H9 (cell line): ENCODE results near the gene CDKAL1. TPM values are rescaled to one million over a fixed set of nuclear protein-coding genes. Genes with fewer than 3 reads are reported as not detected.

Experiments used
- DNase-seq: peaks from one replicate; pipeline ENCODE4 v3.0.0-alpha.2; 2017
- H2AFZ ChIP-seq: one replicate; pipeline ENCODE4 v1.6.1; 2013; ENCODE audit warnings: mild to moderate bottlenecking, low read length, control low read depth, moderate library complexity
- H2AK5ac ChIP-seq: 2 replicates; pipeline ENCODE4 v1.6.1; 2013; ENCODE audit warnings: low read length, control low read depth, mixed read lengths; ENCODE audit not compliant: insufficient read length
- H2BK120ac ChIP-seq: one replicate; pipeline ENCODE4 v1.6.1; 2013; ENCODE audit warnings: low read depth, mild to moderate bottlenecking, low read length, control low read depth, inconsistent platforms; ENCODE audit not compliant: poor library complexity, severe bottlenecking
- H2BK12ac ChIP-seq: 2 replicates; pipeline ENCODE4 v1.6.1; 2013; ENCODE audit warnings: low read length, control low read depth, mixed read lengths, low read depth; ENCODE audit not compliant: insufficient read length
- H2BK15ac ChIP-seq: 2 replicates; pipeline ENCODE4 v1.6.1; 2013; ENCODE audit warnings: low read depth, low read length, control low read depth
- H2BK20ac ChIP-seq: one replicate; pipeline ENCODE4 v1.6.1; 2013; ENCODE audit warnings: low read depth, mild to moderate bottlenecking, low read length, control low read depth, inconsistent platforms; ENCODE audit not compliant: poor library complexity, severe bottlenecking
- H2BK5ac ChIP-seq: 2 replicates; pipeline ENCODE4 v1.6.1; 2013; ENCODE audit warnings: low read length, control low read depth, mixed read lengths; ENCODE audit not compliant: insufficient read length
- H3K14ac ChIP-seq: 2 replicates; pipeline ENCODE4 v1.6.1; 2013; ENCODE audit warnings: low read length, control low read depth; ENCODE audit not compliant: insufficient read depth
- H3K18ac ChIP-seq: 2 replicates; pipeline ENCODE4 v1.6.1; 2013; ENCODE audit warnings: low read depth, mild to moderate bottlenecking, mixed read lengths, low read length, control low read depth; ENCODE audit not compliant: insufficient read length
- H3K23ac ChIP-seq: 2 replicates; pipeline ENCODE4 v1.6.1; 2013; ENCODE audit warnings: low read length, control low read depth, mixed read lengths, low read depth; ENCODE audit not compliant: insufficient read length
- H3K23me2 ChIP-seq: 2 replicates; pipeline ENCODE4 v1.6.1; 2013; ENCODE audit warnings: low read depth, mild to moderate bottlenecking, mixed read lengths, low read length, control low read depth; ENCODE audit not compliant: insufficient read length, poor library complexity, severe bottlenecking
- H3K27ac ChIP-seq: 2 replicates; pipeline ENCODE4 v1.5.1; 2013; ENCODE audit warnings: low read length, control low read depth, mixed read lengths, low read depth; ENCODE audit not compliant: insufficient read length
- H3K27me3 ChIP-seq: 2 replicates; pipeline ENCODE4 v1.6.1; 2013; ENCODE audit warnings: low read length, control low read depth, inconsistent platforms; ENCODE audit not compliant: insufficient read depth
- H3K4ac ChIP-seq: 2 replicates; pipeline ENCODE4 v1.6.1; 2013; ENCODE audit warnings: low read depth, mild to moderate bottlenecking, control low read depth, inconsistent platforms, low read length, moderate library complexity
- H3K4me1 ChIP-seq: 2 replicates; pipeline ENCODE4 v1.6.1; 2013; ENCODE audit warnings: low read length, control low read depth, inconsistent platforms; ENCODE audit not compliant: insufficient read depth
- H3K4me2 ChIP-seq: 2 replicates; pipeline ENCODE4 v1.6.1; 2013; ENCODE audit warnings: low read length, control low read depth, mixed read lengths; ENCODE audit not compliant: insufficient read length, insufficient read depth
- H3K56ac ChIP-seq: 2 replicates; pipeline ENCODE4 v1.6.1; 2013; ENCODE audit warnings: low read depth, mild to moderate bottlenecking, mixed read lengths, low read length, control low read depth; ENCODE audit not compliant: insufficient read length
- H3K79me1 ChIP-seq: 2 replicates; pipeline ENCODE4 v1.6.1; 2013; ENCODE audit warnings: low read depth, mild to moderate bottlenecking, moderate library complexity, low read length, control low read depth, inconsistent platforms; ENCODE audit not compliant: insufficient read depth, poor library complexity, severe bottlenecking
- H3K79me2 ChIP-seq: 2 replicates; pipeline ENCODE4 v1.6.1; 2013; ENCODE audit warnings: low read length, control low read depth, inconsistent platforms; ENCODE audit not compliant: insufficient read depth
- H3K9ac ChIP-seq: 2 replicates; pipeline ENCODE4 v1.6.1; 2013; ENCODE audit warnings: low read length, control low read depth, mixed read lengths; ENCODE audit not compliant: insufficient read length; ENCODE audit errors: extremely low read depth
- H3K9me3 ChIP-seq: one replicate; pipeline ENCODE4 v1.6.1; 2013; ENCODE audit warnings: low read depth, low read length, inconsistent platforms; ENCODE audit not compliant: control insufficient read depth
- H3T11ph ChIP-seq: one replicate; pipeline ENCODE4 v1.6.1; 2013; ENCODE audit warnings: mild to moderate bottlenecking, low read length, control low read depth, inconsistent platforms
- H4K20me1 ChIP-seq: one replicate; pipeline ENCODE4 v1.6.1; 2013; ENCODE audit not compliant: control insufficient read depth, insufficient read length, insufficient read depth
- H4K5ac ChIP-seq: 2 replicates; pipeline ENCODE4 v1.6.1; 2013; ENCODE audit warnings: low read depth, mild to moderate bottlenecking, mixed read lengths, low read length, control low read depth; ENCODE audit not compliant: insufficient read length
- H4K8ac ChIP-seq: replicated peaks from 2 replicates; pipeline ENCODE4 v1.6.1; 2013; ENCODE audit warnings: low read length, control low read depth, mixed read lengths, low read depth; ENCODE audit not compliant: insufficient read length
- H4K91ac ChIP-seq: 2 replicates; pipeline ENCODE4 v1.6.1; 2013; ENCODE audit warnings: low read depth, mild to moderate bottlenecking, moderate library complexity, mixed read lengths, low read length, control low read depth; ENCODE audit not compliant: insufficient read length
- H3K27ac Mint-ChIP-seq, 3 experiments: 2 replicates in 2 of 3; 3 replicates in 1 of 3; pipeline ENCODE4 v1.8.0; 2020 to 2021; ENCODE audit warnings: mixed read lengths in 3 of 3, mild to moderate bottlenecking in 1 of 3, moderate library complexity in 1 of 3
- H3K27me3 Mint-ChIP-seq: 2 replicates; pipeline ENCODE4 v1.8.0; 2021; ENCODE audit warnings: low read depth, mild to moderate bottlenecking, moderate library complexity, mixed read lengths
- H3K36me3 Mint-ChIP-seq, 3 experiments: 2 replicates in 2 of 3; 3 replicates in 1 of 3; pipeline ENCODE4 v1.8.0; 2020 to 2021; ENCODE audit warnings: low read depth in 3 of 3, mixed read lengths in 3 of 3; ENCODE audit not compliant: insufficient read depth in 1 of 3
- H3K4me1 Mint-ChIP-seq, 2 experiments: 2 replicates each; pipeline ENCODE4 v1.8.0; 2020; ENCODE audit warnings: mixed read lengths in 2 of 2
- H3K4me3 Mint-ChIP-seq, 2 experiments: 2 replicates in 1 of 2; 3 replicates in 1 of 2; pipeline ENCODE4 v1.8.0; 2020 to 2021; ENCODE audit warnings: mild to moderate bottlenecking in 2 of 2, mixed read lengths in 2 of 2, moderate library complexity in 1 of 2
- H3K9me3 Mint-ChIP-seq, 2 experiments: 2 replicates in 1 of 2; 3 replicates in 1 of 2; pipeline ENCODE4 v1.8.0; 2020; ENCODE audit warnings: mild to moderate bottlenecking in 2 of 2, mixed read lengths in 2 of 2, moderate library complexity in 1 of 2
- WGBS: extraction: QIAGEN DNeasy Blood & Tissue Kit; methylation state at CpG from one replicate; pipeline ENCODE4 v1.1.7; 2013; ENCODE audit warnings: missing lambda C conversion rate, low lambda C conversion rate, mixed read lengths; ENCODE audit not compliant: insufficient read length; ENCODE audit errors: extremely low coverage; 5-methylcytosine and 5-hydroxymethylcytosine counted together
- total RNA-seq: library from RNA; stranded (reverse); gene quantifications from 2 replicates; pipeline ENCODE4 v1.2.1, GENCODE V29; 2021
- TF ChIP-seq, protein P1 (sequence below): fragments of 200-600 bp; sonication (generic); conservative IDR thresholded peaks from 3 replicates; pipeline ENCODE4 v1.8.0; 2021; ENCODE audit warnings: antibody characterized with exemption, mild to moderate bottlenecking

The CDKAL1 gene
- total RNA-seq, 1 experiment from 2014 or later = 23.0 TPM

- H3K79me1 ChIP-seq = no peaks in the 10 kb centered on the region
- TF ChIP-seq, protein P1, sequence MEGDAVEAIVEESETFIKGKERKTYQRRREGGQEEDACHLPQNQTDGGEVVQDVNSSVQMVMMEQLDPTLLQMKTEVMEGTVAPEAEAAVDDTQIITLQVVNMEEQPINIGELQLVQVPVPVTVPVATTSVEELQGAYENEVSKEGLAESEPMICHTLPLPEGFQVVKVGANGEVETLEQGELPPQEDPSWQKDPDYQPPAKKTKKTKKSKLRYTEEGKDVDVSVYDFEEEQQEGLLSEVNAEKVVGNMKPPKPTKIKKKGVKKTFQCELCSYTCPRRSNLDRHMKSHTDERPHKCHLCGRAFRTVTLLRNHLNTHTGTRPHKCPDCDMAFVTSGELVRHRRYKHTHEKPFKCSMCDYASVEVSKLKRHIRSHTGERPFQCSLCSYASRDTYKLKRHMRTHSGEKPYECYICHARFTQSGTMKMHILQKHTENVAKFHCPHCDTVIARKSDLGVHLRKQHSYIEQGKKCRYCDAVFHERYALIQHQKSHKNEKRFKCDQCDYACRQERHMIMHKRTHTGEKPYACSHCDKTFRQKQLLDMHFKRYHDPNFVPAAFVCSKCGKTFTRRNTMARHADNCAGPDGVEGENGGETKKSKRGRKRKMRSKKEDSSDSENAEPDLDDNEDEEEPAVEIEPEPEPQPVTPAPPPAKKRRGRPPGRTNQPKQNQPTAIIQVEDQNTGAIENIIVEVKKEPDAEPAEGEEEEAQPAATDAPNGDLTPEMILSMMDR = no peak; the same call in 2 of the 3 replicates
- no peak overlapping the region for H3K4me2 ChIP-seq
- no peak overlapping the region for H2BK5ac ChIP-seq
- no CpG with 5 or more reads among the region's 3 CpGs for WGBS
- H2BK12ac ChIP-seq = no peak overlapping the region
- no peak overlapping the region for H3K27ac ChIP-seq
- Mint-ChIP-seq H3K9me3 (no peaks in the 10 kb centered on the region; a peak in 1 of 5 replicates), H3K27me3 (no peaks in the 10 kb centered on the region), H3K4me3 (no peak overlapping the region), H3K36me3 (no peaks in the 10 kb centered on the region), H3K27ac (peak overlapping the region in 2 of 3 experiments; percentile 5 to 79; a peak in 2 of 7 replicates), H3K4me1 (peaks cover 41 to 49% of the 10 kb centered on the region in 2 experiments)
- H3K9me3 ChIP-seq = no peaks in the 10 kb centered on the region
- H3K56ac ChIP-seq = no peak overlapping the region
- H3K14ac ChIP-seq = no peak overlapping the region
- H3K27me3 ChIP-seq = no peaks in the 10 kb centered on the region
- H3K79me2 ChIP-seq = no peaks in the 10 kb centered on the region
- H4K8ac ChIP-seq = no peak overlapping the region
- no peak overlapping the region for H3T11ph ChIP-seq
- peaks cover 3% of the 10 kb centered on the region for H3K4me1 ChIP-seq
- no peak for DNase-seq
- no peaks in the 10 kb centered on the region for H4K20me1 ChIP-seq
- H2BK15ac ChIP-seq = no peak overlapping the region
- H3K23me2 ChIP-seq = no peaks in the 10 kb centered on the region
- H2BK20ac ChIP-seq = no peak overlapping the region
- H2BK120ac ChIP-seq = no peak overlapping the region
- H4K5ac ChIP-seq = no peak overlapping the region
- no peak overlapping the region for H3K23ac ChIP-seq
- no peak overlapping the region for H3K9ac ChIP-seq
- no peak overlapping the region for H3K4ac ChIP-seq
- H4K91ac ChIP-seq = no peak overlapping the region
- H2AK5ac ChIP-seq = no peak overlapping the region
- no peak overlapping the region for H2AFZ ChIP-seq
- H3K18ac ChIP-seq = no peak overlapping the region
Measured at GRCh38 chr6:21131406-21131805, 597.1 kb downstream of the CDKAL1 start.
